IMR-90 (cell line): ENCODE results near the gene PNKD. TPM values are rescaled to one million over a fixed set of nuclear protein-coding genes. Genes with fewer than 3 reads are reported as not detected.

ENCODE experiments used
- ATAC-seq: fragments of 200-7000 bp; cut with Tn5 transposase; 2 replicates; pipeline ENCODE4 v1.9.1; 2020; ENCODE audit warnings: low read depth, mild to moderate bottlenecking, moderate library complexity
- BruUV-seq: library from RNA; stranded (reverse); fragments of 400-500 nt; replicated peaks from 2 replicates; lab custom pipeline; 2021; lab: Mats Ljungman, UMichigan
- CTCF ChIA-PET: fragments of 300-600 bp; formaldehyde crosslinking; extraction: SDS; loops from one replicate; lab custom pipeline; 2021; ENCODE audit warnings: antibody characterized with exemption; lab: Yijun Ruan, JAX
- POLR2A ChIA-PET: fragments of 300-600 bp; sonication (Branson Sonifier 250); formaldehyde crosslinking; loops from one replicate; lab custom pipeline; 2022; ENCODE audit warnings: antibody characterized with exemption; ENCODE audit not compliant: unreplicated experiment; lab: Charles Lee
- DNase-seq: peaks from one replicate; pipeline ENCODE4 v3.0.0; 2013
- H2AFZ ChIP-seq: replicated peaks from 2 replicates; pipeline ENCODE3; 2013; ENCODE audit warnings: low read length, mild to moderate bottlenecking; ENCODE audit not compliant: poor library complexity
- H2AK5ac ChIP-seq: 2 replicates; pipeline ENCODE4 v1.6.1; 2013; ENCODE audit warnings: low read depth, low read length, inconsistent platforms
- H2AK9ac ChIP-seq: replicated peaks from 2 replicates; pipeline ENCODE3; 2013; ENCODE audit warnings: mild to moderate bottlenecking, low read depth, low read length, moderate library complexity; ENCODE audit not compliant: poor library complexity
- H2BK120ac ChIP-seq: 2 replicates; pipeline ENCODE4 v1.6.1; 2013; ENCODE audit warnings: low read depth, low read length, inconsistent platforms
- H2BK15ac ChIP-seq: 3 replicates; pipeline ENCODE4 v1.6.1; 2013; ENCODE audit warnings: low read depth, low read length, inconsistent platforms
- H2BK20ac ChIP-seq: 2 replicates; pipeline ENCODE4 v1.6.1; 2013; ENCODE audit warnings: low read depth, mild to moderate bottlenecking, inconsistent platforms, low read length, moderate library complexity
- H2BK5ac ChIP-seq: 2 replicates; pipeline ENCODE4 v1.6.1; 2013; ENCODE audit warnings: mild to moderate bottlenecking, low read depth, low read length, inconsistent platforms; ENCODE audit not compliant: poor library complexity, severe bottlenecking
- H3K14ac ChIP-seq: replicated peaks from 2 replicates; pipeline ENCODE4 v1.6.1; 2013; ENCODE audit warnings: low read depth, low read length, inconsistent platforms
- H3K18ac ChIP-seq: 2 replicates; pipeline ENCODE4 v1.6.1; 2013; ENCODE audit warnings: low read depth, low read length, control low read depth
- H3K23ac ChIP-seq: 2 replicates; pipeline ENCODE4 v1.6.1; 2013; ENCODE audit warnings: low read depth, low read length, inconsistent platforms
- H3K27ac ChIP-seq: 2 replicates; pipeline ENCODE4 v1.5.1; 2013; ENCODE audit warnings: mild to moderate bottlenecking, control low read depth, low read length; ENCODE audit not compliant: insufficient read depth
- H3K27me3 ChIP-seq: 2 replicates; pipeline ENCODE4 v1.6.1; 2013; ENCODE audit warnings: low read length; ENCODE audit not compliant: control insufficient read depth, insufficient read depth
- H3K36me3 ChIP-seq: 2 replicates; pipeline ENCODE4 v1.6.1; 2013; ENCODE audit warnings: low read length, mixed read lengths; ENCODE audit not compliant: control insufficient read depth, insufficient read depth
- H3K4ac ChIP-seq: 2 replicates; pipeline ENCODE4 v1.6.1; 2013; ENCODE audit warnings: low read depth, low read length, inconsistent platforms
- H3K4me1 ChIP-seq: 2 replicates; pipeline ENCODE4 v1.6.1; 2013; ENCODE audit warnings: low read length, mixed read lengths; ENCODE audit not compliant: control insufficient read depth, insufficient read depth
- H3K4me2 ChIP-seq: 2 replicates; pipeline ENCODE4 v1.6.1; 2013; ENCODE audit warnings: low read depth, mild to moderate bottlenecking, control low read depth, low read length, moderate library complexity
- H3K4me3 ChIP-seq: 2 replicates; pipeline ENCODE4 v1.5.1; 2013; ENCODE audit warnings: low read depth, mild to moderate bottlenecking, control low read depth, low read length, moderate library complexity; ENCODE audit not compliant: insufficient read depth
- H3K56ac ChIP-seq: 2 replicates; pipeline ENCODE4 v1.6.1; 2013; ENCODE audit warnings: low read length, inconsistent platforms; ENCODE audit not compliant: insufficient read depth; ENCODE audit errors: extremely low read depth
- H3K79me1 ChIP-seq, 2 experiments: 2 replicates each; pipeline ENCODE4 v1.6.1; 2013; ENCODE audit warnings: low read length in 2 of 2, inconsistent platforms in 1 of 2, low read depth in 1 of 2
- H3K9ac ChIP-seq: 2 replicates; pipeline ENCODE4 v1.6.1; 2013; ENCODE audit warnings: low read depth, low read length, control low read depth
- H3K9me1 ChIP-seq: 2 replicates; pipeline ENCODE4 v1.6.1; 2013; ENCODE audit warnings: low read length, inconsistent platforms; ENCODE audit not compliant: insufficient read depth
- H3K9me3 ChIP-seq: 2 replicates; pipeline ENCODE4 v1.6.1; 2013; ENCODE audit warnings: low read length; ENCODE audit not compliant: control insufficient read depth, insufficient read depth
- H4K20me1 ChIP-seq: 2 replicates; pipeline ENCODE4 v1.6.1; 2013; ENCODE audit warnings: low read length, inconsistent platforms; ENCODE audit not compliant: insufficient read depth
- H4K5ac ChIP-seq: 2 replicates; pipeline ENCODE4 v1.6.1; 2013; ENCODE audit warnings: mild to moderate bottlenecking, low read depth, low read length, control low read depth
- H4K8ac ChIP-seq, 2 experiments: 2 replicates each; pipeline ENCODE4 v1.6.1; 2013; ENCODE audit warnings: low read depth in 2 of 2, low read length in 2 of 2, control low read depth in 1 of 2, inconsistent platforms in 1 of 2
- H4K91ac ChIP-seq: 2 replicates; pipeline ENCODE4 v1.6.1; 2013; ENCODE audit warnings: low read depth, low read length, inconsistent platforms; ENCODE audit not compliant: insufficient read depth
- BHLHE40 ChIP-seq: fragments of 150-350 bp; IDR thresholded peaks from 2 replicates; pipeline ENCODE4 v1.6.1; 2016; ENCODE audit warnings: mild to moderate bottlenecking, low read depth, low read length
- CEBPB ChIP-seq: IDR thresholded peaks from 2 replicates; pipeline ENCODE4 v1.6.1; 2012; ENCODE audit warnings: low read depth, low read length, improper control_type of control experiment
- ELK1 ChIP-seq: fragments of 150-350 bp; IDR thresholded peaks from 2 replicates; pipeline ENCODE4 v1.6.1; 2016; ENCODE audit warnings: low read depth, mild to moderate bottlenecking, low read length, moderate library complexity, borderline replicate concordance
- FOS ChIP-seq: fragments of 150-350 bp; IDR thresholded peaks from 2 replicates; pipeline ENCODE4 v1.6.1; 2016; ENCODE audit warnings: low read depth, low read length
- MAFK ChIP-seq: IDR thresholded peaks from 2 replicates; pipeline ENCODE4 v1.6.1; 2012; ENCODE audit warnings: low read depth, low read length, improper control_type of control experiment
- MAZ ChIP-seq: IDR thresholded peaks from 2 replicates; pipeline ENCODE4 v1.6.1; 2012; ENCODE audit warnings: low read depth, mild to moderate bottlenecking, low read length, improper control_type of control experiment, moderate library complexity, borderline replicate concordance
- MXI1 ChIP-seq: IDR thresholded peaks from 2 replicates; pipeline ENCODE4 v1.6.1; 2012; ENCODE audit warnings: low read depth, mild to moderate bottlenecking, low read length, moderate library complexity, borderline replicate concordance
- NFE2L2 ChIP-seq: fragments of 150-350 bp; IDR thresholded peaks from 2 replicates; pipeline ENCODE4 v1.6.1; 2016; ENCODE audit warnings: low read depth, mild to moderate bottlenecking, low read length
- POLR2A ChIP-seq: IDR thresholded peaks from 2 replicates; pipeline ENCODE4 v1.6.1; 2012; ENCODE audit warnings: mild to moderate bottlenecking, low read depth, low read length
- RCOR1 ChIP-seq: IDR thresholded peaks from 2 replicates; pipeline ENCODE4 v1.6.1; 2012; ENCODE audit warnings: mild to moderate bottlenecking, low read length, improper control_type of control experiment; ENCODE audit not compliant: insufficient replicate concordance
- SMC3 ChIP-seq: fragments of 150-350 bp; IDR thresholded peaks from 2 replicates; pipeline ENCODE4 v1.6.1; 2016; ENCODE audit warnings: low read depth, mild to moderate bottlenecking, antibody characterized with exemption, low read length, moderate library complexity
- USF2 ChIP-seq: fragments of 150-350 bp; IDR thresholded peaks from 2 replicates; pipeline ENCODE4 v1.6.1; 2017; ENCODE audit warnings: mild to moderate bottlenecking, antibody characterized with exemption, low read length, low read depth
- WGBS, 2 experiments: methylation state at CpG; one replicate each; pipeline versions ENCODE4 v1.1.5 to v1.1.7; 2013; ENCODE audit warnings: missing lambda C conversion rate in 2 of 2; ENCODE audit not compliant: insufficient read length in 1 of 2; ENCODE audit errors: extremely low coverage in 2 of 2; 5-methylcytosine and 5-hydroxymethylcytosine counted together
- dilution Hi-C: fragments of 300-500 bp; cut with HindIII; formaldehyde crosslinking; loops from one replicate; pipeline ENCODE4 v1.14.3; 2018; ENCODE audit warnings: low sequenced_read_pairs; ENCODE audit not compliant: unreplicated experiment
- in situ Hi-C: fragments of 300-500 bp; cut with MboI; formaldehyde crosslinking; loops from 3 replicates; pipeline ENCODE4 v1.14.3; 2019; ENCODE audit warnings: low sequenced_read_pairs, inconsistent platforms, mixed read lengths
- intact Hi-C: fragments of 100-400 bp; cut with micrococcal nuclease; formaldehyde crosslinking; loops from 2 replicates; pipeline ENCODE4 v1.10.0; 2022
- polyA plus RNA-seq, 3 experiments: library from polyadenylated mRNA; depleted of rRNA; stranded (reverse); fragments of >200 nt; gene quantifications; 2 replicates each; pipeline ENCODE4 v1.2.3, GENCODE V29; 2012; ENCODE audit warnings: low replicate concordance in 1 of 3
- total RNA-seq: library from RNA; depleted of rRNA; stranded (reverse); fragments of >200 nt; gene quantifications from 2 replicates; pipeline ENCODE4 v1.2.3, GENCODE V29; 2012

The PNKD gene
- total and polyA plus RNA-seq, 2 of the 4 experiments (the other 2 are of a cell fraction) = 19.2 to 68.5 TPM

- Histone ChIP-seq H3K14ac (no peak overlapping the region), H3K4ac (no peak overlapping the region), H4K8ac (no peak overlapping the region), H2AK5ac (no peak overlapping the region), H2BK5ac (no peak overlapping the region), H3K18ac (no peak overlapping the region), H3K27me3 (no peaks in the 10 kb centered on the region), H4K5ac (no peak overlapping the region), H3K36me3 (no peaks in the 10 kb centered on the region; the same call in 1 of the 2 replicates), H3K4me3 (no peak overlapping the region), H4K20me1 (no peaks in the 10 kb centered on the region), H3K4me1 (peaks cover 7% of the 10 kb centered on the region), H3K56ac (no peak overlapping the region), H4K91ac (no peak overlapping the region), H2BK20ac (no peak overlapping the region), H3K27ac (no peak overlapping the region), H2BK120ac (no peak overlapping the region), H2BK15ac (no peak overlapping the region), H3K9me1 (peaks cover 2% of the 10 kb centered on the region), H3K79me1 (no peaks in the 10 kb centered on the region), H3K9ac (no peak overlapping the region), H3K23ac (no peak overlapping the region), H3K9me3 (no peaks in the 10 kb centered on the region), H3K4me2 (no peak overlapping the region), H2AK9ac (no peak overlapping the region), H2AFZ (no peak overlapping the region)
- in situ Hi-C loops (no loop called here), dilution Hi-C loops (no loop called here), intact Hi-C loops (no loop called here)
- no peak for TF ChIP-seq POLR2A
- no peak for TF ChIP-seq RCOR1
- no peak for TF ChIP-seq CEBPB
- no peak for TF ChIP-seq NFE2L2
- TF ChIP-seq FOS = no peak
- TF ChIP-seq MAFK = no peak
- no peak for TF ChIP-seq USF2
- TF ChIP-seq ELK1 = no peak
- no peak for TF ChIP-seq MAZ
- no peak for TF ChIP-seq BHLHE40
- TF ChIP-seq SMC3 = no peak
- no peak for TF ChIP-seq MXI1
- no TSS peak for BruUV-seq
- 55% methylated on average over 7 of the region's 11 CpGs; no CpG with 5 or more reads in 1 of the 2 experiments for WGBS, 2 experiments
- ATAC-seq (no peak), DNase-seq (no peak)
- ChIA-PET CTCF (no interaction called here), POLR2A (no interaction called here)
Measured at GRCh38 chr2:218327451-218328210, 57.3 kb downstream of the PNKD start.
